PC-9 (cell line): ENCODE data around the gene COL18A1.

Source experiments
- EZH2 ChIP-seq: fragments of 200-600 bp; sonication (generic); IDR thresholded peaks from 2 replicates; pipeline ENCODE4 v1.8.0; 2017; ENCODE audit warnings: antibody characterized with exemption, low read depth
- TF ChIP-seq, protein P1 (sequence below): fragments of 200-600 bp; sonication (generic); conservative IDR thresholded peaks from 2 replicates; pipeline ENCODE4 v1.6.1; 2017; ENCODE audit warnings: mixed run types, antibody characterized with exemption, mild to moderate bottlenecking, moderate library complexity

DNA sequence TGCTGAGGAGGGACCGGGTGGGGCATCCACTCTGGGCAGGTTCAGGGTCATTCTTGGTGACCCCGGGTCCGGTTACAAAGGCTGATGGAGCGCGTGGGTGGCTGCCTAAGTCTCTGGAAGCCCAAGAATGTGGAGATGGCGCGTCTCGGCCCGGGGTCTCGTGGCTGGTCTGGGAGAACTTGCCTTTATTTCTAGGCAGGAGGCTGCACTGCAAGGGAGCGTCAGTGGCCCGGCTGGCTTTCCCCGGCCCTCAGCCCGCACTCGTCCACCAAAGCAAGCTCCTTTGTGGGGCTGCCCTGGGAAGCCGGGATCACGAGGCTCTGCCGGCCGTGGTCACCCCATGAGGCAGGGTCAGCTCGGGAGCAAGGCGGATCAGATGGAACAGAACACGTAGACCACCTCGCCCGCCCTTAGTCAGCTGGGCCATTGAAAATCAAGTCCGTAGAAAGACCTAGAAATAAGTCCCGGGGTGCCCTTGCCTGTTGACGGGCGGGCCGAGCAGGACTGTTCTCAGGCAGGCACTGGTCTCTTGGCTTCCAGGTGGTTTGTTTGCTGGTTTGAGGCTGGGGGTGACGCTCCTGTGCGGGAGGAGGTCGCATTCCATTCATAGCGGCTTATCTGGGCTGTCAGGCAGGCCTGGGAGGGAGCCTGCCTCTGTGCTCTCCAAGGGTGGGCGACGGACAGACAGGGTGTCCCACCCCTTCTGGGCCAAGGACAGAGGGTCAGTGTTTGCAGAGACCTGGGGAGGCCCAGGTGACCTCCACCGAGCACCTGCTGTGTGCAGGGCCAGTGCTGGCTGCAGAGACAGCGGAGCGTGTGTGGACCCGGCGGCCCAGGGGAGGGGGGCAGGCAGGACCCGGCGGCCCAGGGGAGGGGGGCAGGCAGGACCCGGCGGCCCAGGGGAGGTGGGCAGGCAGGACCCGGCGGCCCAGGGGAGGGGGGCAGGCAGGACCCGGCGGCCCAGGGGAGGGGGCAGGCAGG is 25.8 kb downstream of the COL18A1 start:
- TF ChIP-seq, protein P1, sequence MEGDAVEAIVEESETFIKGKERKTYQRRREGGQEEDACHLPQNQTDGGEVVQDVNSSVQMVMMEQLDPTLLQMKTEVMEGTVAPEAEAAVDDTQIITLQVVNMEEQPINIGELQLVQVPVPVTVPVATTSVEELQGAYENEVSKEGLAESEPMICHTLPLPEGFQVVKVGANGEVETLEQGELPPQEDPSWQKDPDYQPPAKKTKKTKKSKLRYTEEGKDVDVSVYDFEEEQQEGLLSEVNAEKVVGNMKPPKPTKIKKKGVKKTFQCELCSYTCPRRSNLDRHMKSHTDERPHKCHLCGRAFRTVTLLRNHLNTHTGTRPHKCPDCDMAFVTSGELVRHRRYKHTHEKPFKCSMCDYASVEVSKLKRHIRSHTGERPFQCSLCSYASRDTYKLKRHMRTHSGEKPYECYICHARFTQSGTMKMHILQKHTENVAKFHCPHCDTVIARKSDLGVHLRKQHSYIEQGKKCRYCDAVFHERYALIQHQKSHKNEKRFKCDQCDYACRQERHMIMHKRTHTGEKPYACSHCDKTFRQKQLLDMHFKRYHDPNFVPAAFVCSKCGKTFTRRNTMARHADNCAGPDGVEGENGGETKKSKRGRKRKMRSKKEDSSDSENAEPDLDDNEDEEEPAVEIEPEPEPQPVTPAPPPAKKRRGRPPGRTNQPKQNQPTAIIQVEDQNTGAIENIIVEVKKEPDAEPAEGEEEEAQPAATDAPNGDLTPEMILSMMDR = no peak
- no peak for TF ChIP-seq EZH2
